Measurements from ENCODE around the gene PRKAR1B. TPM values are rescaled to one million over a fixed set of nuclear protein-coding genes. Genes with fewer than 3 reads are reported as not detected.

PRKAR1B gene
- total and polyA plus RNA-seq, 7 donors = 1.4 to 4.6 (median 1.9) TPM

GRCh38 chr7:561631-562373 lies 165.3 kb downstream of the PRKAR1B start:
- H3K4me1 ChIP-seq = no peaks in the 10 kb centered on the region
- intact Hi-C loops (cut with DNase I) = loop anchor here in 1 of 2 donors (10.0 kb wide), 1 partner anchor 217 kb away; no protein-coding TSS in a partner anchor
- no peaks in the 10 kb centered on the region for H3K36me3 ChIP-seq (ENCODE audit: insufficient read depth in 1 of 2, low read depth in 1 of 2)
- peak; percentile 41 to 79 (median 76) for ATAC-seq
- H3K27ac ChIP-seq = no peak overlapping the region
- H3K27me3 ChIP-seq (ENCODE audit: insufficient read depth in 3 of 3, low read length in 2 of 3) = peaks cover 0 to 2% (median 0%) of the 10 kb centered on the region in 3 donors
- peak in 1 of 2 donors; percentile 66 for DNase-seq
- no peak for TF ChIP-seq CTCF (IDR thresholded peaks at IDR 0.05)
- H3K9me3 ChIP-seq = no peaks in the 10 kb centered on the region
- 38 to 55% (median 45%) methylated on average over 36 to 44 of the region's 44 CpGs for WGBS, 3 donors
- H3K4me3 ChIP-seq = no peak overlapping the region

DNA sequence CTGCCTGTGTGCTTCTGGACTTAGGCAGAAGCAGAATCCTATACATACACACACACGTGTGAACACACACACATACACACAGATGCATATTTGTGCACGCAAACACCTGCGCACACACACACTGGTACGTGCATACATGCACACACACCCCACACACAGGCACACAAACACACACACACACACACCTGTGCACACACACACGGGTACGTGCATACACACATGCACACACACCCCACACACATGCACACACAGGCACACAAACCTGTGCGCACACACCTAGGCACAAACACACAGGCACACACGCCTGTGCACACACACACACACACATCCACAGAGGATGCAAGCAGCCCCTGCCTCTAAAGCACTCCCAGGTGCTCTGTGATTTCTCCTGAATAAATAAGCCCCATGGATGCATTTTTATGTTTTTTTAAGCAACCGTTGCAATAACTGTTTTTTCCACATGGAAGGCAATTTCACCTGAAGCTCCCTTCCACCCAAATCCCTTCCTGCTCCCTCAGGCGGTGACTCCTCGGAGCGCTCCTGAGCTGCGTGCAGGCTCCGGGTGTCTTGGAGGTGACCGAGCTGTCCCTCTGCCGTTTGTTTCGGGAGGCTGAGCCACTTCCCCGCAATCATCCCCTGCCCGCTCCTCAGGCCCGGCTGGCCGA lies 166.0 kb downstream of the PRKAR1B start:
- Histone ChIP-seq H3K4me3 (no peak overlapping the region), H3K9me3 (no peaks in the 10 kb centered on the region), H3K36me3 (ENCODE audit: insufficient read depth in 1 of 2, low read depth in 1 of 2) (no peaks in the 10 kb centered on the region), H3K27me3 (ENCODE audit: insufficient read depth in 3 of 3, low read length in 2 of 3) (peaks cover 0 to 3% (median 0%) of the 10 kb centered on the region in 3 donors), H3K27ac (no peak overlapping the region), H3K4me1 (no peaks in the 10 kb centered on the region)
- DNase-seq (no peak), ATAC-seq (peak in 1 of 4 donors; percentile 58)
- WGBS, 3 donors = 51 to 62% (median 52%) methylated on average over 21 of the region's 21 CpGs
- TF ChIP-seq CTCF (IDR thresholded peaks at IDR 0.05) = no peak
- intact Hi-C loops (cut with DNase I) = loop anchor here in 1 of 2 donors (10.0 kb wide), 1 partner anchor 216 kb away; no protein-coding TSS in a partner anchor

GRCh38 chr7:559396-559705 lies 167.7 kb downstream of the PRKAR1B start:
- ATAC-seq = no peak
- no peak for TF ChIP-seq CTCF (IDR thresholded peaks at IDR 0.05)
- Histone ChIP-seq H3K4me1 (no peaks in the 10 kb centered on the region), H3K9me3 (no peaks in the 10 kb centered on the region), H3K27ac (no peak overlapping the region), H3K36me3 (ENCODE audit: insufficient read depth in 1 of 2, low read depth in 1 of 2) (no peaks in the 10 kb centered on the region), H3K27me3 (ENCODE audit: insufficient read depth in 3 of 3, low read length in 2 of 3) (peaks cover 0 to 3% (median 0%) of the 10 kb centered on the region in 3 donors), H3K4me3 (no peak overlapping the region)
- intact Hi-C loops (cut with DNase I) = no loop called here
- no peak for DNase-seq
- WGBS, 3 donors = 94 to 97% (median 97%) methylated on average over 21 of the region's 21 CpGs

DNA sequence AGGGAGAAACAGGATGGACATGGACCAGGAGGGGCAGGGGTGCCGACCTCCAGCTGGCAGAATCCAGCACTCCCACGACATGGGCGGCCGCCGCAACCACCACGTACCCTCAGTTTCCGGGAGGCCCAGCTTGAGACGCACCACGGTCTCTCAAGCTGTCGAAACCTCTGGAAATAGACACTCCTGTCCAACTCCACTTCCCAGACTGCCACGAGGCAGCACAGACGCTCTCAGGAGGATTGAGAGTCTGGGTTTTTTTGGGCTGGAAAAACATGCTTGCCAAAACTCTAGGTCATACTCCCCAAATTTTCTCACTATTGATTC lies 169.6 kb downstream of the PRKAR1B start:
- 82 to 83% (median 83%) methylated on average over 12 of the region's 12 CpGs for WGBS, 3 donors
- H3K27ac ChIP-seq = no peak overlapping the region
- no peak for DNase-seq

More for the DNA sequence above, 169.6 kb downstream of the PRKAR1B start:
- ATAC-seq = no peak
- no peak for TF ChIP-seq CTCF (IDR thresholded peaks at IDR 0.05)
- Histone ChIP-seq H3K27me3 (ENCODE audit: insufficient read depth in 3 of 3, low read length in 2 of 3) (peaks cover 0 to 3% (median 0%) of the 10 kb centered on the region in 3 donors), H3K36me3 (ENCODE audit: insufficient read depth in 1 of 2, low read depth in 1 of 2) (no peaks in the 10 kb centered on the region), H3K9me3 (no peaks in the 10 kb centered on the region), H3K4me3 (no peak overlapping the region), H3K4me1 (no peaks in the 10 kb centered on the region)
- intact Hi-C loops (cut with DNase I) = no loop called here

Measured in psoas muscle (tissue), 8 donors.